ENCODE measurements around the gene YIPF5. TPM values are rescaled to one million over a fixed set of nuclear protein-coding genes. Genes with fewer than 3 reads are reported as not detected.

YIPF5 gene
- total RNA-seq, 1 donor from 2014 or later = 37.9 TPM

- Mint-ChIP-seq H3K27ac (no peak overlapping the region), H3K4me1 (ENCODE audit: low read depth) (no peaks in the 10 kb centered on the region), H3K4me3 (no peak overlapping the region), H3K9me3 (no peaks in the 10 kb centered on the region), H3K27me3 (ENCODE audit: insufficient read depth) (peaks cover 18% of the 10 kb centered on the region), H3K36me3 (ENCODE audit: low read depth) (no peaks in the 10 kb centered on the region)
- no peak for DNase-seq (ENCODE audit: low spot score)
- intact Hi-C loops (cut with micrococcal nuclease) = no loop called here
These were observed 37.3 kb downstream of the YIPF5 start for GRCh38 chr5:144133050-144133633.

- intact Hi-C loops (cut with micrococcal nuclease) = no loop called here
- Mint-ChIP-seq H3K9me3 (no peaks in the 10 kb centered on the region), H3K36me3 (ENCODE audit: low read depth) (no peaks in the 10 kb centered on the region), H3K4me3 (no peak overlapping the region), H3K27ac (no peak overlapping the region), H3K4me1 (ENCODE audit: low read depth) (no peaks in the 10 kb centered on the region), H3K27me3 (ENCODE audit: insufficient read depth) (peaks cover 11% of the 10 kb centered on the region)
- DNase-seq (ENCODE audit: low spot score) = no peak
These were observed 39.2 kb downstream of the YIPF5 start for GRCh38 chr5:144131261-144131660.

- no peaks in the 10 kb centered on the region for H3K36me3 Mint-ChIP-seq (ENCODE audit: low read depth)
- intact Hi-C loops (cut with micrococcal nuclease) = no loop called here
- no peaks in the 10 kb centered on the region for H3K4me1 Mint-ChIP-seq (ENCODE audit: low read depth)
- H3K27me3 Mint-ChIP-seq (ENCODE audit: insufficient read depth) = peaks cover 11% of the 10 kb centered on the region
- H3K27ac Mint-ChIP-seq = no peak overlapping the region
- H3K4me3 Mint-ChIP-seq = no peak overlapping the region
- H3K9me3 Mint-ChIP-seq = no peaks in the 10 kb centered on the region
- no peak for DNase-seq (ENCODE audit: low spot score)
These were observed 40.2 kb downstream of the YIPF5 start for GRCh38 chr5:144130306-144130705.

GRCh38 chr5:144128844-144129243 lies 41.6 kb downstream of the YIPF5 start:
- H3K36me3 Mint-ChIP-seq (ENCODE audit: low read depth) = no peaks in the 10 kb centered on the region
- no peaks in the 10 kb centered on the region for H3K4me1 Mint-ChIP-seq (ENCODE audit: low read depth)
- H3K27ac Mint-ChIP-seq = no peak overlapping the region
- H3K9me3 Mint-ChIP-seq = no peaks in the 10 kb centered on the region
- intact Hi-C loops (cut with micrococcal nuclease) = no loop called here
- DNase-seq (ENCODE audit: low spot score) = no peak
- H3K4me3 Mint-ChIP-seq = no peak overlapping the region
- peaks cover 11% of the 10 kb centered on the region for H3K27me3 Mint-ChIP-seq (ENCODE audit: insufficient read depth)

GRCh38 chr5:144126707-144127106 lies 43.8 kb downstream of the YIPF5 start:
- intact Hi-C loops (cut with micrococcal nuclease) = no loop called here
- Mint-ChIP-seq H3K4me1 (ENCODE audit: low read depth) (no peaks in the 10 kb centered on the region), H3K27me3 (ENCODE audit: insufficient read depth) (peaks cover 7% of the 10 kb centered on the region), H3K36me3 (ENCODE audit: low read depth) (no peaks in the 10 kb centered on the region), H3K27ac (no peak overlapping the region), H3K4me3 (no peak overlapping the region), H3K9me3 (no peaks in the 10 kb centered on the region)
- DNase-seq (ENCODE audit: low spot score) = no peak

GRCh38 chr5:144125163-144125726 lies 45.2 kb downstream of the YIPF5 start:
- H3K9me3 Mint-ChIP-seq = no peaks in the 10 kb centered on the region
- no peak overlapping the region for H3K27ac Mint-ChIP-seq
- no peak for DNase-seq (ENCODE audit: low spot score)
- intact Hi-C loops (cut with micrococcal nuclease) = no loop called here
- H3K36me3 Mint-ChIP-seq (ENCODE audit: low read depth) = no peaks in the 10 kb centered on the region
- H3K4me3 Mint-ChIP-seq = no peak overlapping the region
- peaks cover 5% of the 10 kb centered on the region for H3K27me3 Mint-ChIP-seq (ENCODE audit: insufficient read depth)
- no peaks in the 10 kb centered on the region for H3K4me1 Mint-ChIP-seq (ENCODE audit: low read depth)

- no peak overlapping the region for H3K4me3 Mint-ChIP-seq
- no peak overlapping the region for H3K27ac Mint-ChIP-seq
- no peaks in the 10 kb centered on the region for H3K4me1 Mint-ChIP-seq (ENCODE audit: low read depth)
- H3K27me3 Mint-ChIP-seq (ENCODE audit: insufficient read depth) = peaks cover 2% of the 10 kb centered on the region
- no peak for DNase-seq (ENCODE audit: low spot score)
- intact Hi-C loops (cut with micrococcal nuclease) = no loop called here
- no peaks in the 10 kb centered on the region for H3K9me3 Mint-ChIP-seq
- H3K36me3 Mint-ChIP-seq (ENCODE audit: low read depth) = no peaks in the 10 kb centered on the region
These were observed 47.8 kb downstream of the YIPF5 start for GRCh38 chr5:144122641-144123040.

- Mint-ChIP-seq H3K4me1 (ENCODE audit: low read depth) (no peaks in the 10 kb centered on the region), H3K27ac (no peak overlapping the region), H3K9me3 (no peaks in the 10 kb centered on the region), H3K36me3 (ENCODE audit: low read depth) (no peaks in the 10 kb centered on the region), H3K27me3 (ENCODE audit: insufficient read depth) (peaks cover 2% of the 10 kb centered on the region), H3K4me3 (no peak overlapping the region)
- intact Hi-C loops (cut with micrococcal nuclease) = no loop called here
- DNase-seq (ENCODE audit: low spot score) = no peak
These were observed 48.4 kb downstream of the YIPF5 start for GRCh38 chr5:144122081-144122480.

- Mint-ChIP-seq H3K4me3 (no peak overlapping the region), H3K36me3 (ENCODE audit: low read depth) (no peaks in the 10 kb centered on the region), H3K9me3 (no peaks in the 10 kb centered on the region)
These were observed 48.9 kb downstream of the YIPF5 start for GRCh38 chr5:144121577-144121976.

GRCh38 chr5:144120661-144121180 lies 49.7 kb downstream of the YIPF5 start:
- no peaks in the 10 kb centered on the region for H3K4me1 Mint-ChIP-seq (ENCODE audit: low read depth)
- H3K27ac Mint-ChIP-seq = no peak overlapping the region
- H3K27me3 Mint-ChIP-seq (ENCODE audit: insufficient read depth) = peaks cover 2% of the 10 kb centered on the region
- no peak overlapping the region for H3K4me3 Mint-ChIP-seq
- intact Hi-C loops (cut with micrococcal nuclease) = no loop called here
- no peaks in the 10 kb centered on the region for H3K9me3 Mint-ChIP-seq
- H3K36me3 Mint-ChIP-seq (ENCODE audit: low read depth) = no peaks in the 10 kb centered on the region
- DNase-seq (ENCODE audit: low spot score) = no peak

More at GRCh38 chr5:144121577-144121976, 48.9 kb downstream of the YIPF5 start:
- H3K27ac Mint-ChIP-seq = no peak overlapping the region
- H3K4me1 Mint-ChIP-seq (ENCODE audit: low read depth) = no peaks in the 10 kb centered on the region
- intact Hi-C loops (cut with micrococcal nuclease) = no loop called here
- DNase-seq (ENCODE audit: low spot score) = no peak
- peaks cover 2% of the 10 kb centered on the region for H3K27me3 Mint-ChIP-seq (ENCODE audit: insufficient read depth)

- H3K9me3 Mint-ChIP-seq = no peaks in the 10 kb centered on the region
- intact Hi-C loops (cut with micrococcal nuclease) = no loop called here
- no peaks in the 10 kb centered on the region for H3K36me3 Mint-ChIP-seq (ENCODE audit: low read depth)
- H3K4me1 Mint-ChIP-seq (ENCODE audit: low read depth) = no peaks in the 10 kb centered on the region
- DNase-seq (ENCODE audit: low spot score) = no peak
- no peak overlapping the region for H3K27ac Mint-ChIP-seq
- H3K27me3 Mint-ChIP-seq (ENCODE audit: insufficient read depth) = peaks cover 7% of the 10 kb centered on the region
- no peak overlapping the region for H3K4me3 Mint-ChIP-seq
These were observed 53.0 kb downstream of the YIPF5 start for GRCh38 chr5:144117412-144117811.

- DNase-seq (ENCODE audit: low spot score) = no peak
- intact Hi-C loops (cut with micrococcal nuclease) = no loop called here
- Mint-ChIP-seq H3K9me3 (no peaks in the 10 kb centered on the region), H3K4me1 (ENCODE audit: low read depth) (no peaks in the 10 kb centered on the region), H3K27me3 (ENCODE audit: insufficient read depth) (peaks cover 11% of the 10 kb centered on the region), H3K4me3 (no peak overlapping the region), H3K27ac (no peak overlapping the region), H3K36me3 (ENCODE audit: low read depth) (no peaks in the 10 kb centered on the region)
These were observed 55.9 kb downstream of the YIPF5 start for GRCh38 chr5:144114571-144114970.
